Panc1 (cell line): ENCODE data around the gene ZCCHC8.

ENCODE experiments used
- POLR2AphosphoS5 ChIP-seq: IDR thresholded peaks from 2 replicates; pipeline ENCODE4 v1.6.1; 2012; ENCODE audit warnings: mild to moderate bottlenecking, low read depth, low read length, moderate library complexity
- REST ChIP-seq, 2 experiments: IDR thresholded peaks; 2 replicates each; pipeline ENCODE4 v1.6.1; 2011 to 2012; ENCODE audit warnings: low read depth in 2 of 2, control low read depth in 1 of 2, low read length in 1 of 2, mild to moderate bottlenecking in 1 of 2, moderate library complexity in 1 of 2; ENCODE audit not compliant: insufficient read depth in 1 of 2
- SIN3A ChIP-seq: IDR thresholded peaks from 2 replicates; pipeline ENCODE4 v1.6.1; 2012; ENCODE audit warnings: low read depth, mild to moderate bottlenecking, low read length, moderate library complexity, borderline replicate concordance; ENCODE audit not compliant: insufficient read depth
- TF ChIP-seq, protein P1 (sequence below): fragments of 450-650 bp; IDR thresholded peaks from 2 replicates; pipeline ENCODE4 v1.5.1; 2017; ENCODE audit warnings: mild to moderate bottlenecking

- TF ChIP-seq, protein P1, sequence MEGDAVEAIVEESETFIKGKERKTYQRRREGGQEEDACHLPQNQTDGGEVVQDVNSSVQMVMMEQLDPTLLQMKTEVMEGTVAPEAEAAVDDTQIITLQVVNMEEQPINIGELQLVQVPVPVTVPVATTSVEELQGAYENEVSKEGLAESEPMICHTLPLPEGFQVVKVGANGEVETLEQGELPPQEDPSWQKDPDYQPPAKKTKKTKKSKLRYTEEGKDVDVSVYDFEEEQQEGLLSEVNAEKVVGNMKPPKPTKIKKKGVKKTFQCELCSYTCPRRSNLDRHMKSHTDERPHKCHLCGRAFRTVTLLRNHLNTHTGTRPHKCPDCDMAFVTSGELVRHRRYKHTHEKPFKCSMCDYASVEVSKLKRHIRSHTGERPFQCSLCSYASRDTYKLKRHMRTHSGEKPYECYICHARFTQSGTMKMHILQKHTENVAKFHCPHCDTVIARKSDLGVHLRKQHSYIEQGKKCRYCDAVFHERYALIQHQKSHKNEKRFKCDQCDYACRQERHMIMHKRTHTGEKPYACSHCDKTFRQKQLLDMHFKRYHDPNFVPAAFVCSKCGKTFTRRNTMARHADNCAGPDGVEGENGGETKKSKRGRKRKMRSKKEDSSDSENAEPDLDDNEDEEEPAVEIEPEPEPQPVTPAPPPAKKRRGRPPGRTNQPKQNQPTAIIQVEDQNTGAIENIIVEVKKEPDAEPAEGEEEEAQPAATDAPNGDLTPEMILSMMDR, result no peak
- TF ChIP-seq SIN3A (no peak), POLR2AphosphoS5 (no peak), REST (IDR thresholded peaks at IDR 0.05; ENCODE audit: insufficient read depth in 1 of 2, low read depth in 2 of 2, low read length in 1 of 2) (no peak)
Observed at GRCh38 chr12:122449317-122449716, 51.4 kb downstream of the ZCCHC8 start.
